HEK293 (cell line): ENCODE results near the gene KLHL22.

Source experiments
- HOXA7 ChIP-seq: sonication (generic); formaldehyde crosslinking; IDR thresholded peaks from 2 replicates; pipeline ENCODE4 v1.8.1; 2022; ENCODE audit warnings: missing genetic modification reagents, borderline replicate concordance
- IKZF3 ChIP-seq: fragments of 450-650 bp; IDR thresholded peaks from 2 replicates; pipeline ENCODE4 v1.5.0; 2018; ENCODE audit warnings: missing biosample characterization, mild to moderate bottlenecking, missing genetic modification characterization, moderate library complexity
- REPIN1 ChIP-seq: fragments of 450-650 bp; formaldehyde crosslinking; IDR thresholded peaks from 2 replicates; pipeline ENCODE4 v1.5.1; 2017; ENCODE audit warnings: missing biosample characterization, missing genetic modification characterization, low read depth
- SALL2 ChIP-seq: fragments of 450-650 bp; formaldehyde crosslinking; IDR thresholded peaks from 2 replicates; pipeline ENCODE4 v1.5.0; 2017; ENCODE audit warnings: missing biosample characterization, mild to moderate bottlenecking, missing genetic modification characterization, borderline replicate concordance
- YY1 ChIP-seq: fragments of 450-650 bp; formaldehyde crosslinking; IDR thresholded peaks from 2 replicates; pipeline ENCODE4 v1.5.1; 2018; ENCODE audit warnings: missing biosample characterization, missing genetic modification characterization
- ZNF174 ChIP-seq: fragments of 450-650 bp; formaldehyde crosslinking; IDR thresholded peaks from 2 replicates; pipeline ENCODE4 v1.5.0; 2017; ENCODE audit warnings: missing biosample characterization, mild to moderate bottlenecking, missing genetic modification characterization
- ZNF366 ChIP-seq: fragments of 450-650 bp; formaldehyde crosslinking; conservative IDR thresholded peaks from 2 replicates; pipeline ENCODE4 v1.5.1; 2016; ENCODE audit warnings: missing biosample characterization, missing genetic modification characterization
- ZNF660 ChIP-seq: fragments of 450-650 bp; IDR thresholded peaks from 2 replicates; pipeline ENCODE4 v1.5.1; 2018; ENCODE audit warnings: missing biosample characterization, mild to moderate bottlenecking, missing genetic modification characterization
- TF ChIP-seq, protein P1 (sequence below): fragments of 450-650 bp; formaldehyde crosslinking; IDR thresholded peaks from 2 replicates; pipeline ENCODE4 v1.5.1; 2016; ENCODE audit warnings: missing biosample characterization, missing genetic modification characterization
- TF ChIP-seq, protein P2 (sequence below): fragments of 450-650 bp; formaldehyde crosslinking; IDR thresholded peaks from 2 replicates; pipeline ENCODE4 v1.5.1; 2016; ENCODE audit warnings: missing biosample characterization, missing genetic modification characterization
- TF ChIP-seq, protein P3 (sequence below): fragments of 450-650 bp; formaldehyde crosslinking; IDR thresholded peaks from 2 replicates; pipeline ENCODE4 v1.5.1; 2016; ENCODE audit warnings: missing biosample characterization, missing genetic modification characterization
- TF ChIP-seq, protein P4 (sequence below): fragments of 450-650 bp; formaldehyde crosslinking; IDR thresholded peaks from 2 replicates; pipeline ENCODE4 v1.5.1; 2016; ENCODE audit warnings: missing biosample characterization, missing genetic modification characterization
- TF ChIP-seq, protein P5 (sequence below): fragments of 450-650 bp; formaldehyde crosslinking; IDR thresholded peaks from 2 replicates; pipeline ENCODE4 v1.5.1; 2017; ENCODE audit warnings: missing biosample characterization, missing genetic modification characterization

DNA sequence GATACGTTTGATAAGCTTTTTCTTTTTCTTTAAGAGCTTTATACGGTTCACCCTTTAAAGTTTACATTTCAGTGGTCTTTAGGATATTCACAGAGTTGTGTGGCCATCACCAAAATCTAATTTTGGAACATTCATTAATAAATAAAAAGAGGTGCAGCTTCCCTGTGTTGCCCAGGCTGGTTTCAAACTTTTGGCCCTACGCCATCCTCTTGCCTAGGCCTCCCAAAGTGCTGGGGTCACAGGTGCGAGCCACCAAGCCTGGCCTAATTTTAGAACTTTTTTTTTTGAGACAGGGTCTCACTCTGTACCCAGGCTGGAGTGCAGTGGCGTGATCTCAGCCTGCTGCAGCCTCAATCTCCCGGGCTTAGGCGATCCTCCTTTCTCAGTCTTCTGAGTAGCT lies 42.4 kb upstream of the KLHL22 start:
- TF ChIP-seq, protein P1, sequence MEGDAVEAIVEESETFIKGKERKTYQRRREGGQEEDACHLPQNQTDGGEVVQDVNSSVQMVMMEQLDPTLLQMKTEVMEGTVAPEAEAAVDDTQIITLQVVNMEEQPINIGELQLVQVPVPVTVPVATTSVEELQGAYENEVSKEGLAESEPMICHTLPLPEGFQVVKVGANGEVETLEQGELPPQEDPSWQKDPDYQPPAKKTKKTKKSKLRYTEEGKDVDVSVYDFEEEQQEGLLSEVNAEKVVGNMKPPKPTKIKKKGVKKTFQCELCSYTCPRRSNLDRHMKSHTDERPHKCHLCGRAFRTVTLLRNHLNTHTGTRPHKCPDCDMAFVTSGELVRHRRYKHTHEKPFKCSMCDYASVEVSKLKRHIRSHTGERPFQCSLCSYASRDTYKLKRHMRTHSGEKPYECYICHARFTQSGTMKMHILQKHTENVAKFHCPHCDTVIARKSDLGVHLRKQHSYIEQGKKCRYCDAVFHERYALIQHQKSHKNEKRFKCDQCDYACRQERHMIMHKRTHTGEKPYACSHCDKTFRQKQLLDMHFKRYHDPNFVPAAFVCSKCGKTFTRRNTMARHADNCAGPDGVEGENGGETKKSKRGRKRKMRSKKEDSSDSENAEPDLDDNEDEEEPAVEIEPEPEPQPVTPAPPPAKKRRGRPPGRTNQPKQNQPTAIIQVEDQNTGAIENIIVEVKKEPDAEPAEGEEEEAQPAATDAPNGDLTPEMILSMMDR (tag by site-specific recombination) = no peak
- no peak for TF ChIP-seq HOXA7 (CRISPR knock-in tag)
- TF ChIP-seq REPIN1 (tag by site-specific recombination) = no peak
- no peak for TF ChIP-seq YY1 (tag by site-specific recombination)
- TF ChIP-seq, protein P2, sequence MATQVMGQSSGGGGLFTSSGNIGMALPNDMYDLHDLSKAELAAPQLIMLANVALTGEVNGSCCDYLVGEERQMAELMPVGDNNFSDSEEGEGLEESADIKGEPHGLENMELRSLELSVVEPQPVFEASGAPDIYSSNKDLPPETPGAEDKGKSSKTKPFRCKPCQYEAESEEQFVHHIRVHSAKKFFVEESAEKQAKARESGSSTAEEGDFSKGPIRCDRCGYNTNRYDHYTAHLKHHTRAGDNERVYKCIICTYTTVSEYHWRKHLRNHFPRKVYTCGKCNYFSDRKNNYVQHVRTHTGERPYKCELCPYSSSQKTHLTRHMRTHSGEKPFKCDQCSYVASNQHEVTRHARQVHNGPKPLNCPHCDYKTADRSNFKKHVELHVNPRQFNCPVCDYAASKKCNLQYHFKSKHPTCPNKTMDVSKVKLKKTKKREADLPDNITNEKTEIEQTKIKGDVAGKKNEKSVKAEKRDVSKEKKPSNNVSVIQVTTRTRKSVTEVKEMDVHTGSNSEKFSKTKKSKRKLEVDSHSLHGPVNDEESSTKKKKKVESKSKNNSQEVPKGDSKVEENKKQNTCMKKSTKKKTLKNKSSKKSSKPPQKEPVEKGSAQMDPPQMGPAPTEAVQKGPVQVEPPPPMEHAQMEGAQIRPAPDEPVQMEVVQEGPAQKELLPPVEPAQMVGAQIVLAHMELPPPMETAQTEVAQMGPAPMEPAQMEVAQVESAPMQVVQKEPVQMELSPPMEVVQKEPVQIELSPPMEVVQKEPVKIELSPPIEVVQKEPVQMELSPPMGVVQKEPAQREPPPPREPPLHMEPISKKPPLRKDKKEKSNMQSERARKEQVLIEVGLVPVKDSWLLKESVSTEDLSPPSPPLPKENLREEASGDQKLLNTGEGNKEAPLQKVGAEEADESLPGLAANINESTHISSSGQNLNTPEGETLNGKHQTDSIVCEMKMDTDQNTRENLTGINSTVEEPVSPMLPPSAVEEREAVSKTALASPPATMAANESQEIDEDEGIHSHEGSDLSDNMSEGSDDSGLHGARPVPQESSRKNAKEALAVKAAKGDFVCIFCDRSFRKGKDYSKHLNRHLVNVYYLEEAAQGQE = no peak
- TF ChIP-seq, protein P3, sequence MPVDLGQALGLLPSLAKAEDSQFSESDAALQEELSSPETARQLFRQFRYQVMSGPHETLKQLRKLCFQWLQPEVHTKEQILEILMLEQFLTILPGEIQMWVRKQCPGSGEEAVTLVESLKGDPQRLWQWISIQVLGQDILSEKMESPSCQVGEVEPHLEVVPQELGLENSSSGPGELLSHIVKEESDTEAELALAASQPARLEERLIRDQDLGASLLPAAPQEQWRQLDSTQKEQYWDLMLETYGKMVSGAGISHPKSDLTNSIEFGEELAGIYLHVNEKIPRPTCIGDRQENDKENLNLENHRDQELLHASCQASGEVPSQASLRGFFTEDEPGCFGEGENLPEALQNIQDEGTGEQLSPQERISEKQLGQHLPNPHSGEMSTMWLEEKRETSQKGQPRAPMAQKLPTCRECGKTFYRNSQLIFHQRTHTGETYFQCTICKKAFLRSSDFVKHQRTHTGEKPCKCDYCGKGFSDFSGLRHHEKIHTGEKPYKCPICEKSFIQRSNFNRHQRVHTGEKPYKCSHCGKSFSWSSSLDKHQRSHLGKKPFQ = no peak
- TF ChIP-seq, protein P4, sequence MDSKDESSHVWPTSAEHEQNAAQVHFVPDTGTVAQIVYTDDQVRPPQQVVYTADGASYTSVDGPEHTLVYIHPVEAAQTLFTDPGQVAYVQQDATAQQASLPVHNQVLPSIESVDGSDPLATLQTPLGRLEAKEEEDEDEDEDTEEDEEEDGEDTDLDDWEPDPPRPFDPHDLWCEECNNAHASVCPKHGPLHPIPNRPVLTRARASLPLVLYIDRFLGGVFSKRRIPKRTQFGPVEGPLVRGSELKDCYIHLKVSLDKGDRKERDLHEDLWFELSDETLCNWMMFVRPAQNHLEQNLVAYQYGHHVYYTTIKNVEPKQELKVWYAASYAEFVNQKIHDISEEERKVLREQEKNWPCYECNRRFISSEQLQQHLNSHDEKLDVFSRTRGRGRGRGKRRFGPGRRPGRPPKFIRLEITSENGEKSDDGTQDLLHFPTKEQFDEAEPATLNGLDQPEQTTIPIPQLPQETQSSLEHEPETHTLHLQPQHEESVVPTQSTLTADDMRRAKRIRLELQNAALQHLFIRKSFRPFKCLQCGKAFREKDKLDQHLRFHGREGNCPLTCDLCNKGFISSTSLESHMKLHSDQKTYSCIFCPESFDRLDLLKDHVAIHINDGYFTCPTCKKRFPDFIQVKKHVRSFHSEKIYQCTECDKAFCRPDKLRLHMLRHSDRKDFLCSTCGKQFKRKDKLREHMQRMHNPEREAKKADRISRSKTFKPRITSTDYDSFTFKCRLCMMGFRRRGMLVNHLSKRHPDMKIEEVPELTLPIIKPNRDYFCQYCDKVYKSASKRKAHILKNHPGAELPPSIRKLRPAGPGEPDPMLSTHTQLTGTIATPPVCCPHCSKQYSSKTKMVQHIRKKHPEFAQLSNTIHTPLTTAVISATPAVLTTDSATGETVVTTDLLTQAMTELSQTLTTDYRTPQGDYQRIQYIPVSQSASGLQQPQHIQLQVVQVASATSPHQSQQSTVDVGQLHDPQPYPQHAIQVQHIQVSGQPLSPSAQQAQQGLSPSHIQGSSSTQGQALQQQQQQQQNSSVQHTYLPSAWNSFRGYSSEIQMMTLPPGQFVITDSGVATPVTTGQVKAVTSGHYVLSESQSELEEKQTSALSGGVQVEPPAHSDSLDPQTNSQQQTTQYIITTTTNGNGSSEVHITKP (tag by site-specific recombination) = no peak
- TF ChIP-seq IKZF3 (tag by site-specific recombination) = no peak
- TF ChIP-seq SALL2 = no peak
- TF ChIP-seq ZNF366 (tag by site-specific recombination) = no peak
- no peak for TF ChIP-seq ZNF660 (tag by site-specific recombination)
- no peak for TF ChIP-seq ZNF174 (tag by site-specific recombination)
- TF ChIP-seq, protein P5, sequence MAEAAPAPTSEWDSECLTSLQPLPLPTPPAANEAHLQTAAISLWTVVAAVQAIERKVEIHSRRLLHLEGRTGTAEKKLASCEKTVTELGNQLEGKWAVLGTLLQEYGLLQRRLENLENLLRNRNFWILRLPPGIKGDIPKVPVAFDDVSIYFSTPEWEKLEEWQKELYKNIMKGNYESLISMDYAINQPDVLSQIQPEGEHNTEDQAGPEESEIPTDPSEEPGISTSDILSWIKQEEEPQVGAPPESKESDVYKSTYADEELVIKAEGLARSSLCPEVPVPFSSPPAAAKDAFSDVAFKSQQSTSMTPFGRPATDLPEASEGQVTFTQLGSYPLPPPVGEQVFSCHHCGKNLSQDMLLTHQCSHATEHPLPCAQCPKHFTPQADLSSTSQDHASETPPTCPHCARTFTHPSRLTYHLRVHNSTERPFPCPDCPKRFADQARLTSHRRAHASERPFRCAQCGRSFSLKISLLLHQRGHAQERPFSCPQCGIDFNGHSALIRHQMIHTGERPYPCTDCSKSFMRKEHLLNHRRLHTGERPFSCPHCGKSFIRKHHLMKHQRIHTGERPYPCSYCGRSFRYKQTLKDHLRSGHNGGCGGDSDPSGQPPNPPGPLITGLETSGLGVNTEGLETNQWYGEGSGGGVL = no peak
